T follicular helper cell (primary cell): Measurements from ENCODE around the gene TBATA.

ENCODE experiments used
- DNase-seq: peaks from one replicate; pipeline ENCODE4 v3.0.0-alpha.2; 2020; ENCODE audit warnings: low read depth
- total RNA-seq, 2 experiments: gene quantifications; one replicate each; lab custom pipeline; 2026; lab: John Stamatoyannopoulos, UW

Gene TBATA, protein sequence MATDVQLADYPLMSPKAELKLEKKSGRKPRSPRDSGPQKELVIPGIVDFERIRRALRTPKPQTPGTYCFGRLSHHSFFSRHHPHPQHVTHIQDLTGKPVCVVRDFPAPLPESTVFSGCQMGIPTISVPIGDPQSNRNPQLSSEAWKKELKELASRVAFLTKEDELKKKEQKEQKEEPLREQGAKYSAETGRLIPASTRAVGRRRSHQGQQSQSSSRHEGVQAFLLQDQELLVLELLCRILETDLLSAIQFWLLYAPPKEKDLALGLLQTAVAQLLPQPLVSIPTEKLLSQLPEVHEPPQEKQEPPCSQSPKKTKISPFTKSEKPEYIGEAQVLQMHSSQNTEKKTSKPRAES
- 0 reads per million in 2 experiments for total RNA-seq

DNA sequence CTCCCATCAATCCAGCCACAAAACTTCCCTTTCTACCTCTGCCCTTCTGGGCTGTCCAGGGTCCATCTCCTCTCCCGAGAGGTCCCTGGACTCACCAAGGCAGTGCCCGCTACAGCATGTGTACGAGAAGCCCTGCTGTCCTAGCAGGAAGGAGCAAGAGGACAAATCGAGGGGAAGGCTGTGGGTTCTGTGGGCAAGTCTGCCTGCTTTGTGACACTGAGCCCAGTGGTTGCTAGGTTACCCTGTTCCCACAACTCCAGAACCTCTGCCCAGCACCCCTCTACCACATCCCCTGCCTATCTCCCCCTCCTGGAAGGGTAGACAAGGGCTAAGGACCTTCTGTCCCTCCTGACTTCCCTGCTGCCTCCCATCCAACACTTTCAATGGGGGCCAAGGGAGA is at the start of gene TBATA:
TSS of gene TBATA (minus strand) at position 188 of the 400 bp plus-strand sequence. CDS start 1,998 bp downstream, outside the sequence.
- no peak for DNase-seq

DNA sequence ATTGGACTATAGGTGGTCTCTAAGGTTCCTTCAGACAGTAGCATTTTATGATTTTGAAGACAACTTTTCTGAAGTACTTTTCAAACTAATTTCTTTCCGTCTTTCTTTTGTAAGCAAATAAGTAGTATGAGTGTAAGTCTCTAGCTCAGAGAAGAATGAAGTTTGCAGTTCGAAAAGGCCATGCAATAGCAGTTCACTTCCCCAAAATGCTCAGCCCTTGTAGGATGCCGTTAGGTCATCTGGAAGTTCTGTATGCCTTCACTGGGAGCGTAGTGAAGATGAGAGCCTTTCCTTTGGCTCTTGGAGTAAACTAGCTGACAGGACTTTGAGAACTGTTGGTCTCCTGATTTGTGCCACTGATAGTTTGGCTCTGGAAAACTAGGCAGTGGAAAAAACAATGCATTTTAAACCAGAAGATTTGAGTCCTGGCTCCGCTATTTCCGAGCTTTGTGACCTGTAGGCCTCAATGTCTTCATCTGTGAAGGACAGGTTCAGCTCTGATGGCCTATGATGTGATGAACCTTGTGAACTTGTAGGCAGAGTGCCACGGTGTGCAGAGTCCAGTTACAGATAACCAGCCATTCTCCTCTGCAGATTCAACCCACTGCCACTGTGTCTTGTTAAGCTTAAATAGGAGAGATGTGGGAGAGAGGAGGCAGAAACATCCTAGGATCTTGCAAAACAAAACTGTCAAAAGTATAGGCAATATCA is 49.4 kb upstream of the TBATA start:
- DNase-seq: no peak

DNA sequence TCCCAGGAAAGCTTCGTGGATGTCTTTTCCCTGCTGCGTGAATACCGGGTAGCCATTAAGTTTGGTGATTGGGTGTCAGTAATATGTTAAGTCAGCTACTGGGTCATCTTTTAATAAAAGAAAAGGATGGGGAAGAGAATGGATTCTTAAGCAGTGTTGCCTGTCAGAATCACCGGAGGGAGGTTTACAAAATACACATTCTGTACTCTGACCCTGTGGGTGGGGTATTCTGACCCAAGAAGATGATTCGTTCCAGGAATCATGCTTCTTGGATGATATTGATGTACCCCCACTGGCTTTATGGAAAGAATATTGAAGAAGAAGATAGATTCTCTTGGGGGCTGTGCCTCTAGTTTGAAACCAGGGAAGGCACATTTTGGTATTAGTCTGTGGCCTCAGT is 48.8 kb upstream of the TBATA start:
- DNase-seq: no peak

DNA sequence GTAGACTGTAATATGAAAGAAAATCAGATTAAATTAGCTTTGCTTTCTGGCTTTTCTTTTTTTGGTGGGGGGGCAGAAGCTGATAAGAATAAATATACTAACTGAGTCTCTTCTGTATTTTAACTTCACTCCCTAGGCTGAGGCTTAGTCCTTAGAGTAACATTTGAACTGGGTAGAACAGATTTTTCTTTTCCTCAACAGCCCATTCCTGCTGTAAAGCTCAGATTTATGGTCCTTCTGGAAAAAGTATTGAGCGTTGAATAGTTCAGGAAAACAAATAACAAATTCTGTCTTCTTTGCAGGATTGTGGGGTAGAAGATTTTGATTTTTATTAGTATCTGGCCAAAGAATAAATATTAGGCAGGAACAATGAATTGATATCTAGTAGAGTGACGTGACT is 48.4 kb upstream of the TBATA start:
- DNase-seq: no peak

DNA sequence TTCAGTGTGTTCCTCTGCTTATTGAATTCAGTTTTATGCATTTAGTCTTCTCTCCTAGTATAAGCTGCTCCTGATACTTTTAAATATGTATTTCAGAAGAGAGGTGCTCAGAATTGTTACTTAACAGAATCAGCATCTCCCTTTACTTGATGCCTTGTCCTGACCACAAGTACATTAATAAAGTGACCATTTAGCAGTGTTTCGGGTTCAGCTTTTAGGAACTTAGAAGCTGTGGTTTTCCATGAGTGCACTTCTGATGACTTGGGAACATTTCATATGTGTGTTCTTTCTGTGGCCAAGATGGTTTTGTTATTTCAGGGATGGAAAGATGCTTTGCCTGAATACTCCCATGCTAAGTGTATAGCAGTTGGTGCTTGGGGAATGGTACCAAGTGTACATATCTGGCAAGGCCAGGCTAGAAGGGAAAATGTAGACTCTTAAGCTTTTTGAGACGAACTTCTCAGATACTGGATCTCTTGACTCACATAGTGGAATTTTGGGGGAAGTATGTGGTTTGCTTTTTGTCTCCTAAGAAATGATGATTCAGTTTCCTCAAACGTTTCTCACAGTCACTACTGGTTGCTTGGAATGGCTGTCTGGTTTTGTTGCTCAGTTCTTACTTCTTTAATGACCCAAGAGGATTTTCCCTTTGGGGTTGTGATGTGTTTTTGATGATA is 47.8 kb upstream of the TBATA start:
- no peak for DNase-seq

DNA sequence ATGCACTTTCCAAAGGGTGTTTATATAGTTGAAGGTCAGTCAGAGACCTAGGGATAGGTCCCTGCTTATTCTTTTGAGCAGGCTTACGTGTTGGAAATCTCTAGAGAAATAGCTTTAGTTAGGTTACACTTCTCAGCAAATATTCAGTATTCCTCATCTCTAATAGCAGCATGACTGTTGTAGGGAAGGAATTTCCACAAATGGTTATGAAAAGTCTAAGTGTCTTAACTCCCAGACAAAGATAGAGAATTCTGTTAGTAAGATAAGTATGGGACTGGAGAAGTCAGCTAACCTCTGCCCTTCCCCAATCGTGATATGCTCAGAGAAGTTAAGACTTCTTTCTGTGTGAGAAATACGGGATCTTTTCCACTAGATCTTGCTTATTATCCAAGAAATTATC is 47.0 kb upstream of the TBATA start:
- DNase-seq: no peak

DNA sequence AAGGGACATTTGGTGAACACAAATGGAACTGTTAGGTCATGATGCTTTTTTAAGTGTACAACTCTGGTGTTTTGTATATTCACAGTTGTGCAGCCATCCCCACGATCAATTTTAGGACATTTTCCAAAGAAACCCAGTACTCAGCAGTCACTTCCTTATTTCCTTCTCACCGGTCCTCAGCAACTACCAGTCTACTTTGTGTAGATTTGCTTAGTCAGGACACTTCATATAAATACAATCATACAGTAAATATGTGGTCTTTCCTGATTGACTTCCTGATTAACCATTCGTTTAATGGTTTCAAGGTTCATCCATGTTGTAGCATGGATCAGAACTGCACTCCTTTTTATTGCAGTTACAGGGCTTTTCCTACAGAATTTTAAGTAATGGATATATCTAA is 45.0 kb upstream of the TBATA start:
- no peak for DNase-seq

DNA sequence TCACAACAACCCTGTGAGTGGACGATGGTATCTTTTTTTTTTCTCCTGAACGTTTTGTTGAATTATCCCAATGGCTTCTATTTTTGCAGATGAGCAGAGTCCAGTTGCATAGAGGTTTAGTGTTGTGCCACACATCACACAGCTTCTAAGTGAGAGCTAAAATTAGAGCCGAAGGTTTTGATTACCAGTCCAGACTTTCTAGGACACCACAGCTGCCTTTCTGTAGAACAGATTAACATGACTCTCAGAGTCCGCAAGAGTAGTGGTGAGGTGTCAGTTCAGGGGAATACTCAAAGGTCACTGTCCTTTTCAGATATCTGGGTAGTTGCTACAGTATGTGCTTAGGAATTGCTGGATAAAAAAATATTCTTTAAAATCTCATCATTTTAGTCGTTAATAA is 44.4 kb upstream of the TBATA start:
- no peak for DNase-seq

DNA sequence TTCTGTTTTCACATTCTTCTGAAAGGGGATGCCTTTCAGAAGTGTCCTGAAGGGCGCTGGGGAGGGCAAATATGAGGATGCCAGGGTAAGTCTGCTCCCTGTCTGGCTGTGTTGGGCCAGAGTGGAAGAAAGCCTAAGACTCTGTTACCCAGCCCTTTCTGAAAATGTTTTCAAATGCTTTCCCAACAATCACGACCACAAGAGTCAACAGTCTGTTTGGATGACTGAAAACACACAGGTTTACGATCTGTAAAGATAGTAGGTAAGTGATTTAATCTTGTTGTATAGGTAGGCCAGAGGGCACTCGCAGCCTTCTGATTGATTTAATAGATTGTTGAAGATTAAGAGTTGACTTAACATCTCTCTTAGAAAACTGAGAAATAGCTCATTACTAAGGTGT is 43.7 kb upstream of the TBATA start:
- no peak for DNase-seq

DNA sequence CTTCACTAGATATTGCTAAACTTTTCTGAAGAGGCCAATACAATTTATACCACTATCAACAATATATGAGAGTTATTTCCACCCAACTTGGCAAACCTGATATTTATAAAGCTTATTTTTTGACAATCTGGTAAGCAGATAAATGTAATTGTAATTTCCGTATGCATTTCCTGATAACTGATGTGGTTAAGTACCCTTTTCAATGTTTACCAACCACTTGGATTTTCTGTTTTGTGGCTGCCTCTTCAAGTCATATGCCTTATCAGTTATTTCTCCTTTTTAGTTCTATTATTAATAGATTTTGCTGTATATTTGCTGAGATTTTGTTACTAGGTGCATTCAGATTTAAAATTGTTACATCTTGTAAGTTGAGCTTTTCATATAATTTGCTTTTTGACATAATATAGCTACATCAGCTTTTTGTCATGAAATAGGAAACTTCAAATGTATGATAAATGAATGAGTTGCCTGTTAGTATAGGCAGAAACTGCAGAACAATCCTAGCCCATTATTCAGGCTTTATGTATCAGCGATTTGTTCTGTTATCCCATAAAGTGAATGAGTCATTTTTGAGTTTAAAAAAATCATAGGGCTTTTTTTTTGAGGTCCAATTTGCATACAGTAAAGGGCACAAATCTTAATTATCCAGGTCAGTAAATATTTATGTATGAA is 42.0 kb upstream of the TBATA start:
- DNase-seq: no peak

DNA sequence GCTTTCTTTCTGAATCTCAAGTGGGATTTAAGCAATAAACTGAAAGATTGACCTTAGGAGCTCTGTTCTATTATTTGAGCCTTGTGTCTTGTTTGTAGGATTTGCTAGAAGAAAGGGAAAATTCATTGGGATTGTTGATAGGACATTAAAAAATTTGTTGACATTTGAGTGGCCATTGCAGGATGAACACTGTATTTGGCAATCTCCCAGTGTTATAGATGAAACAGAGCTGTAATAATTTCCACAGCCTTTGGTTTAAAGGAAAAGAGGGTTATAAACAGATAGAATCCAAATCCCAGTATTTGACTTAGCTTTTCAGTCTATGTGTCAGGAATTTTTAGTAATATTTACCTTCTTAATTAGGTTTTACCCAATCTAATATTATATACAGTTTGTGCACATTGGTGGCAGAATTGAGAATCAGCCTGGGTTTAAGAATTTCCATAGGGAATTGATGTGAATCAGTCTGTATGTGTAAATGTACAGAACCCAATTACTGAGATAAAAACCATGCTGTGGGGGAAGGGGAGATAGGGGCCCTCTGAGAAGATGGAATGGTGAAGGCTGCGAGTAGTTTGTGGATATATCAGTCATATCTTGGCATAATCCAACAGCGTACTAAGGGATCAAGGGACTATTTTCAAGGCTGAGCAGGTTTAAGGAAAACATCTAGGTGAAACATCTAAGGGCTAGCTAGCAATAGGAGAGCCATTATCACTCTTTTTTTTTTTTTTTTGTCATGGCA is 37.1 kb upstream of the TBATA start:
- DNase-seq: no peak

DNA sequence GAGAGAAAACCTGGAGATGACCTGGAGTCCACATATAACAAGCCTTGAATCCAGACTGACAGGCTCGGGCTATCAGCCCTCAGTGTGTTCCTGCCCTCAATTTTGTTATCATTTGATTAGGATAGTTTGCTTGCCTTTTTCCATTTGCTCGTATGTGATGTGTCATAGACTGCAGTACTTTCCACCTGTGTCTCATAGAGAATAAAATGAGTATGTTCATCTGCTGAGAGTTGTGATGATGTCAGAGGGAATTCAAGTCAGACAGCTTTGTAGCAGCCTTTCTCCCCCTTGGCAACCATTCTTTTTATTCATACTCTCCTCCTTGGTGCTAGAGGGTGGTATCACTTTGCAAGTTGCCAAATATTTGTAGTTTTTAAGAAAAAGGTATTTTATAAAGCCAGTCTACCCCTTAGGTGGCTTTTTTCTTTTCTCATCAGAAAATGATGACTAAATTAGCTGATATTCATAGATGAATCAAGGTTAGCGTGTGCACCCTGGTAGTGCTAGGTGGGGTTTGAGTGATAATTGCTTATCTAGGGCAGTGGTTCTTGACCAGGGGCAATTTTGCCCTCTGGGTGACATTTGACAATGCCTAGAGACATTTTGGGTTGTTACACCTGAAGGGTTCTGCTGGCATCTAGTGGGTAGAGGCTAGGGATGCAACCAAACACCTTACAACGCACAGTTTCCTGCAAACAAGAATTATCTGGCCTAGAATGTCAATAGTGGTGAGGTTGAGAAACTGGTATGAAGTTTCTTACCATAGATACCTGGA is 36.0 kb upstream of the TBATA start:
- DNase-seq: no peak

DNA sequence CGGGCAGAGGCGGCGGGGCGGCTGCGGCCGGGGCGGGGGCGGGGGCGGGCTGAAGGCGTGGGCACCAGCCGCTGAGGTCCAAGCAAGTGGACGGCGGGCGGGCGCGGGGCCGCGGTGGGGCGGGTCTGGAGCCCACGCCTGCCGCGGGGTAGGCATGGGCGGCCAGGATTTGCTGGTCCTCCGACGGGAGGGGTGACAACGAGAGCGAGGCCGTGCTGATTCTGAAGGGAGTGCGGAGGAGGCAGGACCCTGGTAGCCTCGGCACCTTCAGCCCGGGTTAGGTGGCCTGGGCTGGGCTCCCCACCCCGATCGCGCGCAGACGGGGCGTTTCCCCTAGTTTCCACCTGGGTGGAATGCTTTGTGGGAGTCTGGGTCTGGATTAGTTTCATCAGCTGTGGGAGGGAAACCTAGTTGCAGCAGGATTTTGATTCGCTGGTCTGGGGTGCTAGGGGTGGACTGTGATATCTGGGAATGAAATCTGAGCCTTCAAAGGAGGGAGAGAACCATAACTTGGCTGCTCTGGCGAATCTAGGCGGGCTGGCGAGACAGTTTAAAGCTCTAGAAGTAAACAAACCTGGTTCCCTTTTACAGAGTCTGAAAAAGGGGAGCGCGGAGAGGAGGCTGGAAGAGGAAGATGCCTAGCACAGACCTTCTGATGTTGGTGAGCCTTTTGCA is 31.2 kb upstream of the TBATA start:
- DNase-seq: peak; percentile 4

DNA sequence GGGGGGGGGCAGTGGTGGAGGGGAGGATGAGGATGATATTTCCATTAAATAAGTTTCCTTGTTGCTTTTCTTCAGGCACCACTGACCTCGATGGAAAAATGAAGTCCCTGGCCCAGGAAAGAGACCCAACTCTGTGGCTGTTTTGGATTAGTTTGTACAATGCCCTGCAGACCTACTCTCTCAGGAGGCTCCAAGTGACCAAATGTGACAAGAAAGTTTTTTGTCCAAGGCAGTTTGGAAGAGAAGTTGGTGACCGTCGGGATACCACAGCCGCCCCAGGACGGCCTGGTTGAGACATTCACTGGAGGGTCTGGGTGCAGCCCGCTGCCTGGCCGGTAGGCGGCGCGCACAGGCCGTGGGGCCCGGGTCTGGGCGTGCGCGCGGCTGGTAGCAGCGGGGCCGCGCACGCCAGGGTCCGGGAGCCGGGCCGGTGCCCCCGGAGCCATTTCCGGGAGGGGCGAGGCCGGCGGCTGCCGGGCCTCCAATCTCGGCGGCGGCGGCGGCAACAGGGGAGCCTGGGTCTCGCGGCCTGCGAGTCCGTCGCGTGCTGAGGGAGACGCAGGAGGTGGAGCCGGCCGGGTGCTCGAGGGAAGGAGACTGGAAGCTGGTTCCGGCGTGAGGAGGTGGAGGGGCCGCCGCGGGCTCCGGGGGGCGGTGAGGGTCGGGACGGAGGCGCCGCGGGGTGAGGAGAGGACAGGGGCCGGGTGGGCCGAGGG is 30.5 kb upstream of the TBATA start, which contains the start of gene SGPL1:
TSS of gene SGPL1 (plus strand) at position 445 of the 716 bp plus-strand sequence. CDS start 906 bp downstream, outside the sequence.
- peak; percentile 71 for DNase-seq

DNA sequence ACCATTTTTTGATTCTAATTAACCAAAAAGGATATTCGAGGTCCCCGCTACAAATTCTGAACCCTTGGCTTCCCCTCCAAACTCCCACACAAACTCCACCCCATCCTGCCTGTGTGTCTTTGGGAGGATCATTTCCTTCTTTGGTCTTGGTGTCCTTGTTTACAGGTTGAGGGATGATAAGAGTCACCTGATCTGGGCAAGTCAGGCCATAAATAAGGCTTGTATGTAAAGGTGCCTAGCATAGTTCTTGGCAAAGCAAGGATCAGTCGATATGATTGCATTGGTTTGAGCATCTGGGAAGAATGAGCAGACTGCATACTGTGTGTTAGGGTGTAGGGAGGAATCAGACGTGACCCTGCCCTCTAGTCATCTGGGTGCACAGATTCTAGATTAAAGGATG is 28.9 kb upstream of the TBATA start:
- DNase-seq: no peak

DNA sequence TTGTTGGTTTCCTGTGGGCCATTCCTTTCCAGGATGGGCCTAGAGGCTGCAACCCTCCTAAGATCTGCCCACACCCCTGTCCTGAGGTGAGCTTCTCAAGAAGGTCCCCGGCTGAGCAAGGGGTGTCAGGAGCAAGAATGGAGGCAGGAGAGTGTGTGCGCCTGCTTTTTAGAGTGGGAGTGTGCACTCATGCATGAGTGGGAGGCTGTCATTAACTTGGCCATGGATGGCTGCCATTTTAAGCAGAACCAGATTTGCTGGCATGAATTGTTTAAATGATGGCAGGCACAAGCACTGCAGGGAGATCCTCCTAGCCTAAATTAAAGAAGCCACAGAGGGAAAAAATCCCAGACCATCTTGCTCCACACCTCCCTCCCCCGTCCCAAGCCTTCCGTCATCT is 27.6 kb upstream of the TBATA start:
- DNase-seq: no peak

DNA sequence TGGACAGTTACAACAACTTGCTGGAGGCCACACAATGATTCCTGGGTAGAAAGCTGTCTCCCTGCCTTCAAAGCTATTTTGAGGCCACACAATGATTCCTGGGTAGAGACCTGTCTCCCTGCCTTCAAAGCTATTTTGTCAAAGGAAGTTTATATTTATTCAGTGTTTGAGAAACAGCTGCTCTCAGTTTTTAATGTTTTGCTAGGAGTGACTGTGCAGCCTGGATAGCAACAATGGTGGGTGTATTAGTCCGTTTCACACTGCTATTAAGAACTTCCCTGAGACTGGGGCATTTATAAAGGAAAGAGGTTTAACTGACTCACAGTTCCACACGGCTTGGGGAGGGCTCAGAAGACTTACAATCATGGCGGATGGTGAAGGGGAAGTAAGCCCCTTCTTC is 26.7 kb upstream of the TBATA start:
- DNase-seq: no peak

DNA sequence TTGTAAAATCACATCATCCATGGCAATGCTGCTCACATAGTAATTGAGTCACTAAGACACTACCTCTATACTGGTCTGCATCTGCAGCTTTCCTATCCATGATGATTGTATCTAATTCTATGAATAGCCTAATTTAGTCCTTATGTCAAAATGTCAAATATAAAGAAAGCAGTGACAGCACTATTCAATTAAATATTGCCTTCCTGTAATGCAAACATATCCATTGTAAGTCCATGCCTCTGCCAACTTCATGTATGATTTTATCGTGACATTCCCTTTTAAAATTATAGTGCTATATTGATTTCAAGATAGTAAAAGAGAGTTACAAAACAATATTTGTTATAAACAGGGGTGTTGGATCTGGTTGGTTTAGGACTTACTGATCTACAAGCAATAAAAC is 25.8 kb upstream of the TBATA start:
- no peak for DNase-seq

DNA sequence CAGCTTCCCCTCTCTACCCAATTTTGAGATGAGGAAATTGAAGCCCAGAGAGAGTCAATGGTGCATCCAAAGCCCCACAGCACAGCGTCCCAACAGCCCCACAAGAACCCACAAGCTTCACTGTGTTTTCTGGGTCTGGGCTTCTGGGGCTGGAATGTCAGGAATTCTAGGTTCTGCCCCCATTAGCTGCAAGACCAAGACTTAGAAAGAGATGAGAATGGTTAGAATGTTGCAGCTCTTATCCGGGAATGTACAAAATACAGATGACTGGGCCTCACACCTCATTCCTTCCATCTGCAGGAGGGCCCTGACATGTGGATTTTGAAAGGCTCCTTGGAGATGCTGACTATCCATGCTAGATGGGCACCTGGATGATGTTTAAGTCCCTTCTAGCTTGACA is 24.5 kb upstream of the TBATA start:
- DNase-seq: no peak
